GM19372 (cell line): ENCODE results near the gene RGPD3.
"Not testable (repeated sequence)": the region's sequence is repeated elsewhere in the genome, so short reads cannot be mapped to it uniquely, and the experiment has no call there.

Experiments
- ATAC-seq: cut with Tn5 transposase; IDR thresholded peaks from one replicate; pipeline ENCODE4 v1.9.1; 2021; ENCODE audit warnings: mild to moderate bottlenecking, low read depth, moderate library complexity; ENCODE audit not compliant: unreplicated experiment

The RGPD3 gene

GRCh38 chr2:106486551-106487385 lies 18.6 kb upstream of the RGPD3 start, which contains the start of gene CD8B2:
Gene CD8B2 (plus strand): TSS chr2:106487364. CDS start chr2:106487427, 63 bp downstream.
- not testable (repeated sequence) for ATAC-seq

DNA sequence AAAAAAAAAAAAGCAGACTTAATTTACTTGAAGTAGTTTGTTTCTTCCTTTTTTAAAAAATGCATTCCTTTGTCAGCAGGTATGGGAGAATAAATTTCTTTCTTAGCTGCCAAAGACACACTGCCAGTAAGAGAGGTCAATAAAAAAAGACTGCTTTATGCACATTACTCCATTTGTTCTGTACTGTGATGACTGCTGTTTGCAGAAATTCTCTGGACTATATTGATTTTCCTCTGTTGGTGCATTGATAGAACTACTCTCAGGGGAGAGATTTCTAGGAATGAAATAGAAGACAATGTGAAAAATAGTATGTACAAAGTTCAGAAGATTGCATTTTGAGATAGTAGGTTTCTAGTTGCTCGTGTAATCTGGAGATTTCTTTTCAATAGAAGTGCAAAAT lies 11.3 kb upstream of the RGPD3 start:
- ATAC-seq, result not testable (repeated sequence)

DNA sequence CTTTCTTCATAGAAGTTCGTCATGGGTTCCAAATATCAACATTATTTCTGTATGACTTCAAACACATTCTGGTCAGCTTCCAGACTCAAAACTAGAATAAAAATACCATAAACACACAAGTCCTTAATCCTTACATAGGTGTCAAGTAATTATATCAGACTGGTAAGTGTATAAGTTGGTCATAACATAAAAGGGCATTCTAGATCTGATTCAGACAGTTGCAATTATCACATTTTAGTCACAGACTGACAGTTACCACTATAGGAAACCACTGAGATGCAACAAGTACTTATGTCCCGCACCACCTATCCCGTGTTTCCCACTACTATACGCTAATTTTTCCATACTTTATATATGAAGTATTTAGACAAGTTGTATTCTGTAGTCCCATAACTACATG lies 9.4 kb upstream of the RGPD3 start:
- ATAC-seq, result not testable (repeated sequence)

GRCh38 chr2:106470658-106471057 lies 2.4 kb upstream of the RGPD3 start:
- not testable (repeated sequence) for ATAC-seq

- ATAC-seq, result not testable (repeated sequence)
These were observed 697 bp downstream of the RGPD3 start for GRCh38 chr2:106467516-106467915.

- ATAC-seq, result not testable (repeated sequence)
These were observed 6.3 kb downstream of the RGPD3 start for GRCh38 chr2:106461882-106462281.

DNA sequence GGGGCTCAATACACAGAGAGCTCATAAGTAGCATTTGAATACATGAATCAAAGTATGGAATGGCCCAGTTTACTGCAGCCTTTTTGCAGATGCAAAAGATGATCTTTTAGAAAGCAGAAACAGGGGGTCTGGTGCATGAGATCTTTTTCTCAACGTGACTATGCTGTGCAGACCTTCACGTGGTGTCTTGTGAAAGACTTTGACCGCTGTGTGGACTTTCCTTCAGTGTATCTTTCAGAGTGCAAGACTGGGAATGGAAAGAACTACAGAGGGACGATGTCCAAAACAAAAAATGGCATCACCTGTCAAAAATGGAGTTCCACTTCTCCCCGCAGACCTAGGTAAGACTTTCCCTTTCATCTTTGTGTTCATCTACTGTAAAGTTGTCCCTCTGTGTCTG lies 77.5 kb downstream of the RGPD3 start:
- ATAC-seq, result not testable (repeated sequence)

DNA sequence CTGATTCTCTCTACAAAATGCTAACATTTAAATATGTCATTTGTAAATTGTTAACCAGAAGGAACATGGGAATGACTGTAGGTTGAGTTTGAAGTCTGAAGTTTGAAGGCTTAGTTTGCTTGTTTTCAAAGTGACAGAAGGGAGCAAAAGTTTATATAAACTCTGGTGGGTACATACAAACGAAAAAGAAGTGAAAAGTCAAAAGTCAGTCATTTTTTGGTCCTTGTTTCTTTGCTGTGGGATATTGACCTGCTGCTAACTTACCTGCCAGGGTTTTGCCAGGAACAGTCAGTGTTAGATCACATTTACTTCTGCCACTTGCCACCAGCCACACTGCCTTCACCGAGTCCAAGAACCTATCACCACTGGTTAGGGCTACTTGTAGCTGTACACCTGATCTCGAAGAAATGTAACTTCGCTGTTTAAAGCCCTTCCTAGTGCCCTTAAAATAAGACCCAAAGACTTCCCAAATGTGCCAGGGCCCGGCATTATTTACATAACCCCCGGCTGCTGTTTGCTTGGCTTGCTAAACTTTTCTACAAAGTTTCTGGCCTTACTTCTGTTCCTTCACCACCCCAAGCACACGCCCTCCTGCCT lies 79.3 kb downstream of the RGPD3 start:
- not testable (repeated sequence) for ATAC-seq

GRCh38 chr2:106384548-106384947 lies 83.7 kb downstream of the RGPD3 start:
- not testable (repeated sequence) for ATAC-seq

- not testable (repeated sequence) for ATAC-seq
These were observed 86.3 kb downstream of the RGPD3 start for GRCh38 chr2:106381867-106382266.

DNA sequence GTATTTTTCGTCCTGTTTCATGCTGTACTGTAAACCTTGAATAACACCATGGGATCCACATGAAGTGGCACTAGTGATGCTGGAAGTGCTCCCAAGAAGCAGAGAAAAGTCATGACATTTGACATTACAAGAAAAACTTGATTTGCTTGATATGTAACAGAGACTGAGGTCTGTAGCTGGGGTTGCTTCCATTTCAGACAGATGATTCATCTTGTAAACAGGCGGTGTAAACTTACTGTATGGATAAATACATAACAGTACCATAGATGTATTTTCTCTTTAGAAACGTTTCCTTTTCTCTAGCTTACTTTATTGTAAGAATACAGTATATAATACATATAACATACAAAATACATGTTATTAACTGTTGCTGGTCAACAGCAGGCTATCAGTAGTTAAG lies 88.6 kb downstream of the RGPD3 start:
- ATAC-seq, result not testable (repeated sequence)

DNA sequence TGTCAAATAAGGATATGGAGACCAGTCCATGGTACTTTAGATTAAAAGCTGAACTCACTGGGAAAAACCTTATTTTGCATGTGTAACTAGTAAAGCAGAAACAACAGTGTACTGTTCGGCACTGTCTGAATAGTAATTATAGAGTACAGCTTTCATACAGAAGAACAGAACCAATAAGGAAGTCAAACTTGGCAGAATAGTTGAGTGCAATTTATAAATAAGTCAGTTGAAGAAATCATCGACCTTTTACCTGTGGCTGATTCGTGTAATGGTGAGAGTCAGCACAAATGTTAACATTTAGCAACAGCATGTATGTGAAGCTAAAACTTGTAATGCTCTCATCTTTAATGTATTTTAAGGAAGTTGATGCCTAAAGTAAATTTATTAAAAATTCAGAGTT lies 99.0 kb downstream of the RGPD3 start:
- not testable (repeated sequence) for ATAC-seq

- no peak for ATAC-seq
These were observed 101.9 kb downstream of the RGPD3 start for GRCh38 chr2:106366204-106366885.

DNA sequence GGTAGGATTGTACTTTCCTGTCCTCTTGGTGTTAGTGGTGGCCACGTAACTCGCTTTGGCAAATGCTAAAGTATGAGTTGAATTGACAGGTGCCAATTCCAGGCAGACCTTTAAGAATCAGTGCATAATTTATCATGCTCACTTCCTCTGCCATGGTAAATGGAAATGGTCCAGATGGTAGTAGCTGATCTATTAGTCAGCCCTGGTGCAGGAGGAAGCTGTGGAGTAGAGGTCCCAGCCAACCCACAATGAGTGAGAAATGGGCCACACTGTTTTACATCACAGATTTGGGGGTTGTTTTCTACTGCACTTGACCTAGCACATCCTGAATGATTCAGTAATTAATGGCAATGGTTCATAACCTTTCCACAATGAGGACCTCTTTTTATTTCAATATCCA lies 104.4 kb downstream of the RGPD3 start:
- ATAC-seq, result no peak

- ATAC-seq, result no peak
These were observed 105.4 kb downstream of the RGPD3 start for GRCh38 chr2:106362789-106363188.

- ATAC-seq, result no peak
These were observed 108.7 kb downstream of the RGPD3 start for GRCh38 chr2:106359512-106359911.

DNA sequence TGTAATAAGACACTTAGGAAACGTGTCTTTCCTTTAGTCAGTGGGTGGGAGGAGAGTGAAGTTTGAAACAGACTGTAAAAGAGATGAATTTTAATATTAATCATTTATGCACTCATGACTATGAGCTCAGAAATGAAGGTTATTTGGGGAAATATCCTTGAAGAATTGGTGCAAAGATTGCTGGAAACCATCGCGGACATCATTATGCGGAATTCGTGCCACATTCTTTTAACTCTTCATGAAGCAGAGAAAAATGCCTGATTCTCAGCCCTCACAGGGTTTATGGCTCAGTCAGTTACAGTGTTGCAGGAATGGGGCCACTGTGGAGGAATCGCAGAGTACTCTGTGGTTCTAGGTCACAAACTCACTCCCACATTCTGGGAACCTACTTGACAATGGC lies 109.7 kb downstream of the RGPD3 start:
- ATAC-seq, result no peak

- ATAC-seq, result peak; percentile 64
These were observed 110.1 kb downstream of the RGPD3 start for GRCh38 chr2:106358081-106358480.

DNA sequence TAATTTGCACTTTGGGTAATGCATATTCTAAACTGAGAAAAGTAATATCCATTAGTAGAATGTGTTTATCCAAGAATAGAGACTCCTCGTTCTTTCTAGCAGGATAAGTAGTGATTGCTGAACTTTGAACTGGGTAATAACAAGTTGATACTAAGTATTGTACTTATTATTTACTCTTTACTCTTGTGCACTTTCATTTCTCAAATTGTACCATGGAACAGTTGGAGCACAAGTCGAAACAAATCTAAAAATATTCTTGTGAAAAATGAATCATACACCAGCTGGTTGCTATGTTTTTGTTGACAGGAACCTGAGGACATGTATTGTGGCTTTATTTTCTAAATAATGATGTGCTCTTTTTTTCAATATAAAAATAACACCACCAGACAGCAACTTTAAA lies 111.9 kb downstream of the RGPD3 start:
- no peak for ATAC-seq

- no peak for ATAC-seq
These were observed 114.5 kb downstream of the RGPD3 start for GRCh38 chr2:106353676-106354075.

- no peak for ATAC-seq
These were observed 117.2 kb downstream of the RGPD3 start for GRCh38 chr2:106350980-106351379.
